ENCODE measurements around the gene RALA. TPM values are rescaled to one million over a fixed set of nuclear protein-coding genes. Genes with fewer than 3 reads are reported as not detected.

RALA gene
- total and polyA plus RNA-seq, 4 donors = 5.7 to 18.8 (median 9.2) TPM

- TF ChIP-seq GABPA (IDR thresholded peaks at IDR 0.05 in 1 of 2, conservative IDR thresholded peaks at IDR 0.05 in 1 of 2) = no peak
- no peak for TF ChIP-seq ATF3 (IDR thresholded peaks at IDR 0.05)
- TF ChIP-seq EGR1 (IDR thresholded peaks at IDR 0.05; ENCODE audit: low read depth in 2 of 2) = no peak
- TF ChIP-seq RAD21 (IDR thresholded peaks at IDR 0.05) = no peak
- no peak for TF ChIP-seq YY1 (IDR thresholded peaks at IDR 0.05)
- TF ChIP-seq FOXA1 (IDR thresholded peaks at IDR 0.05) = no peak
- TF ChIP-seq FOXA2 (IDR thresholded peaks at IDR 0.05) = no peak
- TF ChIP-seq HNF4A (conservative IDR thresholded peaks at IDR 0.05) = no peak
- TF ChIP-seq SP1 (IDR thresholded peaks at IDR 0.05) = no peak
- TF ChIP-seq, protein P1, sequence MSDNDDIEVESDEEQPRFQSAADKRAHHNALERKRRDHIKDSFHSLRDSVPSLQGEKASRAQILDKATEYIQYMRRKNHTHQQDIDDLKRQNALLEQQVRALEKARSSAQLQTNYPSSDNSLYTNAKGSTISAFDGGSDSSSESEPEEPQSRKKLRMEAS (IDR thresholded peaks at IDR 0.05) = no peak
- no peak for TF ChIP-seq RXRA (IDR thresholded peaks at IDR 0.05)
These were observed 19.5 kb downstream of the RALA start (continued) for GRCh38 chr7:39642896-39643295.

DNA sequence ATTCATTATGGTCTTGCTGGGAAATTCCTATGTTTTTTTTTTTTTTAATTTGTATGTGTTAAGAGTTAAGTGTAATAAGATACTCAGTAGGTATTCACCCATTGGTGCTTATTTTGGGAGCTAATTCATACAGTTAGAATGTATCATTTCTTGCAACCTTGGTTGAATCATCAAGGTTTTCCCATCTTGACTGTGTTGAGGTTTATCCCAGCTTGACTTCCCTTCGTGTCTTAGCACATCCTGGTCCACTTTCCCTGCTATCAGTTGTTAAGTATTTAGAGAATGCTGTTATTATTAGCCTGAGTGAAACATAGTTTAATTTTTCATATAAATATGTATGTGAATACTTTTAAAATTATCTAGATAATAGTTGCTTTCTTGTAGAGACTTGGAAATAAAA lies 20.8 kb downstream of the RALA start:
- Histone ChIP-seq H3K9me3 (ENCODE audit: control insufficient read depth in 4 of 4, low read length in 3 of 4) (no peaks in the 10 kb centered on the region), H3K36me3 (ENCODE audit: control insufficient read depth in 4 of 4, insufficient read depth in 3 of 4, low read depth in 1 of 4, low read length in 3 of 4) (no peaks in the 10 kb centered on the region), H3K9ac (ENCODE audit: low read depth in 1 of 2, low read length in 2 of 2) (no peak overlapping the region), H3K27ac (ENCODE audit: low read depth in 1 of 2, low read length in 2 of 2) (no peak overlapping the region), H3K4me3 (ENCODE audit: low read depth in 1 of 3, low read length in 3 of 3) (no peak overlapping the region), H3K27me3 (ENCODE audit: control insufficient read depth in 4 of 4, insufficient read depth in 4 of 4, low read length in 3 of 4) (no peaks in the 10 kb centered on the region), H3K4me1 (ENCODE audit: control insufficient read depth in 4 of 4, insufficient read depth in 4 of 4, low read length in 3 of 4) (peaks cover 0 to 1% (median 0%) of the 10 kb centered on the region in 4 donors)
- 83% methylated on average over 1 of the region's 1 CpG for WGBS
- DNase-seq (ENCODE audit: low spot score) = no peak
- TF ChIP-seq TAF1 (conservative IDR thresholded peaks at IDR 0.05) (no peak), CTCF (IDR thresholded peaks at IDR 0.05; ENCODE audit: low read depth, low read length, missing input control) (no peak), ZBTB33 (IDR thresholded peaks at IDR 0.05) (no peak), GABPA (IDR thresholded peaks at IDR 0.05 in 1 of 2, conservative IDR thresholded peaks at IDR 0.05 in 1 of 2) (no peak), RAD21 (IDR thresholded peaks at IDR 0.05) (no peak), JUND (IDR thresholded peaks at IDR 0.05) (no peak), REST (IDR thresholded peaks at IDR 0.05) (no peak)

Data from liver (tissue), 9 donors.